Neutrophil (primary cell): Measurements from ENCODE around the gene AIFM3.
A peak's percentile ranks its signal among the peaks of the same experiment; 100 is the strongest.
"Not testable (repeated sequence)": the region's sequence is repeated elsewhere in the genome, so short reads cannot be mapped to it uniquely, and the experiment has no call there.

ENCODE experiments used
- H3K27ac ChIP-seq: fragments of 200-600 bp; sonication (generic); 2 replicates; pipeline ENCODE4 v1.5.1; 2016; ENCODE audit warnings: mild to moderate bottlenecking, moderate library complexity
- H3K27me3 ChIP-seq: fragments of 200-600 bp; sonication (generic); 2 replicates; pipeline ENCODE4 v1.6.0; 2016; ENCODE audit warnings: mild to moderate bottlenecking
- H3K36me3 ChIP-seq: fragments of 200-600 bp; sonication (generic); 2 replicates; pipeline ENCODE4 v1.5.1; 2017
- H3K4me1 ChIP-seq, 2 experiments: fragments of 200-600 bp in 1 of 2; sonication (generic) in 1 of 2; 1 replicate in 1 of 2; 2 replicates in 1 of 2; pipeline versions ENCODE4 v1.5.1 to v1.6.1; 2013 to 2016; ENCODE audit warnings: low read depth in 1 of 2, low read length in 1 of 2, mild to moderate bottlenecking in 1 of 2, moderate library complexity in 1 of 2; ENCODE audit not compliant: control insufficient read depth in 1 of 2, insufficient read depth in 1 of 2
- H3K4me3 ChIP-seq, 2 experiments: fragments of 200-600 bp in 1 of 2; sonication (generic) in 1 of 2; 1 replicate in 1 of 2; 2 replicates in 1 of 2; pipeline ENCODE4 v1.5.1; 2013 to 2016; ENCODE audit warnings: low read depth in 1 of 2, low read length in 1 of 2, mild to moderate bottlenecking in 1 of 2, moderate library complexity in 1 of 2
- H3K9me3 ChIP-seq: fragments of 200-600 bp; sonication (generic); 2 replicates; pipeline ENCODE4 v1.5.1; 2016
- CTCF ChIP-seq: fragments of 200-600 bp; sonication (generic); IDR thresholded peaks from 2 replicates; pipeline ENCODE4 v1.5.1; 2016; ENCODE audit warnings: antibody characterized with exemption

Gene AIFM3

GRCh38 chr22:20940186-20940651 is 26.8 kb upstream of the AIFM3 start:
- H3K4me1 ChIP-seq, result no peaks in the 10 kb centered on the region
- TF ChIP-seq CTCF, result no peak
- H3K36me3 ChIP-seq, result peaks cover 28% of the 10 kb centered on the region

GRCh38 chr22:20940904-20941385 is 26.1 kb upstream of the AIFM3 start:
- H3K9me3 ChIP-seq, result no peaks in the 10 kb centered on the region
- H3K4me3 ChIP-seq, result no peak overlapping the region
- no peak overlapping the region for H3K27ac ChIP-seq
- no peaks in the 10 kb centered on the region for H3K27me3 ChIP-seq
- H3K36me3 ChIP-seq, result peaks cover 21% of the 10 kb centered on the region
- no peaks in the 10 kb centered on the region for H3K4me1 ChIP-seq
- TF ChIP-seq CTCF, result no peak

More at GRCh38 chr22:20940186-20940651, 26.8 kb upstream of the AIFM3 start:
- no peak overlapping the region for H3K4me3 ChIP-seq
- no peaks in the 10 kb centered on the region for H3K9me3 ChIP-seq
- no peak overlapping the region for H3K27ac ChIP-seq
- no peaks in the 10 kb centered on the region for H3K27me3 ChIP-seq

GRCh38 chr22:20942203-20942902 is 24.7 kb upstream of the AIFM3 start:
- not testable (repeated sequence) for H3K4me3 ChIP-seq, H3K27ac ChIP-seq, H3K27me3 ChIP-seq, H3K9me3 ChIP-seq, H3K36me3 ChIP-seq, H3K4me1 ChIP-seq

GRCh38 chr22:20943104-20943933 is 23.7 kb upstream of the AIFM3 start:
- no peaks in the 10 kb centered on the region for H3K9me3 ChIP-seq
- H3K4me3 ChIP-seq, result no peak overlapping the region
- H3K27ac ChIP-seq, result no peak overlapping the region
- no peak for TF ChIP-seq CTCF
- peaks cover 5% of the 10 kb centered on the region for H3K36me3 ChIP-seq
- H3K4me1 ChIP-seq, result no peaks in the 10 kb centered on the region
- no peaks in the 10 kb centered on the region for H3K27me3 ChIP-seq

GRCh38 chr22:20944042-20944441 is 23.0 kb upstream of the AIFM3 start:
- Histone ChIP-seq H3K36me3 (peaks cover 8% of the 10 kb centered on the region), H3K4me1 (no peaks in the 10 kb centered on the region), H3K27me3 (no peaks in the 10 kb centered on the region), H3K9me3 (no peaks in the 10 kb centered on the region), H3K27ac (no peak overlapping the region), H3K4me3 (no peak overlapping the region)
- no peak for TF ChIP-seq CTCF

GRCh38 chr22:20945578-20945934 is 21.5 kb upstream of the AIFM3 start:
- TF ChIP-seq CTCF, result no peak
- Histone ChIP-seq H3K9me3 (no peaks in the 10 kb centered on the region), H3K4me1 (no peaks in the 10 kb centered on the region), H3K36me3 (peaks cover 23% of the 10 kb centered on the region), H3K27ac (peak overlapping the region; percentile 12), H3K4me3 (no peak overlapping the region), H3K27me3 (no peaks in the 10 kb centered on the region)
